Ramos (cell line): ENCODE measurements around the gene DNAH10.
"Not testable (repeated sequence)": the region's sequence is repeated elsewhere in the genome, so short reads cannot be mapped to it uniquely, and the experiment has no call there.

Experiments
- in situ Hi-C: fragments of 300-500 bp; cut with MboI; formaldehyde crosslinking; loops from one replicate; pipeline ENCODE4 v1.14.3; 2022; ENCODE audit warnings: low sequenced_read_pairs; ENCODE audit not compliant: unreplicated experiment

Gene DNAH10

DNA sequence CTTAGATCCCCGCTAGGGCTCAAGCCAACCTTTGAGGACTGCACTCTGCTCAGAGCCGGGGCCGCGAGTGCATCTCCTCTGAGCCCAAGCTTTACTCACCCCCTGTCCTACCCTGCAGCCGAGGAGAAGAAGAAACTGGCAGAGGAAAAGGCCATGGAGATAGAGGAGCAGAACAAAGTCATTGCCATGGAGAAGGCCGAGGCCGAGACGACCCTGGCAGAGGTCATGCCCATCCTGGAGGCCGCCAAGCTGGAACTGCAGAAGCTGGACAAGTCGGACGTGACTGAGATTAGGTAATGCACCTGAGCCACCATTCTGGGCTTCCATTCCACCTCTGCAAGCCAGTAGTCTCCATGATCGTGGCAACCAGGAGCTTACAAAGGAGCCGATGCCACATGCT is 140.7 kb downstream of the DNAH10 start:
- in situ Hi-C loops: no loop called here

DNA sequence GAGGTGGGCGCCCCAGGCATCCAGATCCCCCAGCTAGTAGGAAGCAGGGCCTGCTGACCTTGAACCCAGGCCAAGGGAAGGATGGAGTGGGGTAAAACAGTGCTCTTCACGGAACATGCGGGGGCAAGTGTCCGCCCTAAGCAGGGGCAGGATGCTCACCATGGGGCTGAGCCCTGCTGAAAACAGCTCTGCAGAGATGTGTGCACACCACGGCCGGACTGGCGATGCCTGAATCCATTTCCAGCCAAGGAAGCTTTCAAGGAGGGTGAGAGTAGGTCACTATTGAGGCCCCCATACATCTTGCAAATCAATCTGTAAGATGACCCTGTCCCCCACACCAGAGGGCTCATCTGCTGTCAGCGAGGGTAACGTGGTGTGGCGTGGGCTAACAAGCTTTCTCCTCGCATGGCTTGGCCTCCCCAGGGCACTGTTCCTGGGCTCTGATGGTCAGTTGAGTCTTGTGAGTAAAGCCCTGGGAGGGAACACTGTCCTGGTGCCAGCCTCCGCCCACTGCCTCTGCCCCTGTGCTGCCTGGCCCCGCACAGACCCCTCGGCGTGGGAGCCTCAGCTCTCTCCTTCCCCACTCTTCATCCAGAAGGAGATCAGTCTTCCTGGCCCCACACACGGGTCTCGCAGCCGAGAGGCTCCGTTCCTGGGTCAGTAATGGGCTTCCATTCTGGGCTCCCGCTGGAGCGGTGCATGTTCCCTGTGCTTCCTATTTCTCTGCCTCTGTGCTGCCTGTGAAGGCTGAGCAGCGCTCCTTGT is 141.4 kb downstream of the DNAH10 start:
- in situ Hi-C loops: no loop called here

- in situ Hi-C loops: no loop called here
These were observed 143.3 kb downstream of the DNAH10 start for GRCh38 chr12:123905319-123905925.

DNA sequence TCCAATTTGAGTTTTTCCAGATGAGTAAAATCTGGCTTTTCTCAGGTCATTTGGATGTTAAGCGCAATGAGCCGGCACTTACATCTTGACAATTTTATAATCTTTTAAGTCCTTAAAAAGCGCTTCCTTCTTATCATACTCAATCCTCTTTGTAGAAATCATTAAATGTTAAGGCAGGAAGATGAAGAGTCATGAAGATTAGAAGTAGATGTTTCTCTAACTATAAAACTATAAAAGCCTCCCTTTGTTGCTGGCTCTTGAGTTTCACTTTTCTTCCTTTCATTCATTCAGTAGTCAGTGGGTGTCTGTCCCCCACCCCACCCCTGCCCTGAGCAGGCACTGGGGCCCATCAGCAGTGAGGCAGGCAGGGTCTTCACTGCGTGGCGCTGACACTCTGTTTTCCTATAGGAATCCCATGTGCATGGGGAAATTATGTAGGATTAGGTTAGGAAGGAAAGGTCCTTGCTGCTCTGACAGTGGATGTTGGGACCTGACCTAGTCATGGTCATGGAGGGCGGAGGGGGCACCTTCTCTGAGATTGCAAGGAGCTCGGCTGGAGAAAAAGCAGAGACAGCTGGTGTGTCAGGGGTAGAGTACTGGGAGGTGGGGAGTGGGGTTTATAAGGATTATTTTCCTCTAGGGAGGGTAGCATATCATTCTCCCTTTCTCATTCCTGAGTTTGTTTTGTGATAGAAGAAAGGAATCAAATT is 144.8 kb downstream of the DNAH10 start:
- in situ Hi-C loops: no loop called here

DNA sequence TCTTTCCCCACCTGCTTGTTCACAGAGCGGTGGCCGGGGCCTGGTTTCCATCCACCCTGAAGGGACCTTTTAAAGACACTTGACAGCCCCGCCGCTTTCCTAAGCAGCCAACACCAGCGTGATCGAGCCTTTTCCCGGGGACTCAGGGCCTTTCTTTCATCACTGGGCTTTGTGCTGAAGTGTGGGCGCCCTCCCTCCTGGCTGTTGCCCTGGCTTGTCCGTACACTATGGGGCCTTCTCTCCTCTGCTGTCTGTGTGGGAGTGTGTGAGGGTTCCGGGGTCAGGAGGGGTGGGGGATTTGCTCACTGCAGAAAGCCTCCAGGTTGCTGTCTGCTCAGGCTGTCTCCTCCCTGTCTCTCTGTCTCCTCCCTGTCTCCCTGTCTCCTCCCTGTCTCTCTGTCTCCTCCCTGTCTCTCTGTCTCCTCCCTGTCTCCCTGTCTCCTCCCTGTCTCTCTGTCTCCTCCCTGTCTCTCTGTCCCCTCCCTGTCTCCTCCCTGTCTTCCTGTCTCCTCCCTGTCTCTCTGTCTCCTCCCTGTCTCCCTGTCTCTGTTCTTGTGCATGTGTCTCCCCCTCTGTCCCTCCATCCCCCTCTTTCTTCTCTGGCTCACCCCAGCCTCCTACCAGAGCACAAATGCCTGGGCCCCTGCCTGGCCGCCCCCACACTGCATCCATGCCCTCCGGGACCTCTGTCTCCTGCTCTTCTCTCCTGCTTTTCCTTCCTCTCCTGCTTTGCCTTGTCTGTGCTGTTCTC is 145.8 kb downstream of the DNAH10 start:
- in situ Hi-C loops: no loop called here

DNA sequence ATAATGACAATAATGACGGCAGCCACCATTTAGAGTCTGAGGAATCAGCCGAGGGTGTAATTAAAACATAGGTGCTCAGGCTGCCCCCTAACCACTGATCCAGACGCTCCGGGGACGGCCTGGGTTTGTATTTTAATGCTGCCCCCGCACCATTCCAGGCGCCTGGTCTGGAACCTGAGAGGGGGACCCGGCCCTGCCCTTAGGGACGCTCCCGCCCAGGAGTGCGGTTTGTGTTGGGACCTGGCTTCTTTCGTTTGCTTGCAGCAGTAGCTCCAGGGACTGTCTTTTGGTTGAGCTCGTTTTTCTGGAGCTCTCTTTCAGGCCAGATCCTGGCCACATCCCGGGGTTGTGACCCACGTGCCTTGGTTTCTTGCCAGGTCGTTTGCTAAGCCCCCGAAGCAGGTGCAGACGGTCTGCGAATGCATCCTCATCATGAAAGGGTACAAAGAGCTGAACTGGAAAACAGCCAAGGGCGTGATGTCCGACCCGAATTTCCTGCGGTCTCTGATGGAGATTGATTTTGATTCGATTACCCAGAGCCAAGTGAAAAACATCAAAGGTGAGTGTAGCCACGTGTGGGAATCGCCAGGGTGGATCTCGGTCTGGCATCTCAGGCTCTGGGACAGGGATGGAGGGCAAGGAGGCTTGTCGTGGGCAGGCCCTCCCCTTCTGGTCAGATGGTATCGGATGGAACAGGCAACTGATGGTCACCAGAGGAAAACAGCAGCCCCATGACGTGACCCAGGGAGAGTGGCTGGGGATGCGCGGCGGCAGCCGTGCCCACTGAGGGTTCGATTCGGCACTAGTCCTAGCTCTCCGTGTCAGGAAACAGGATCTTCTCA is 147.0 kb downstream of the DNAH10 start:
- in situ Hi-C loops: no loop called here

- in situ Hi-C loops: no loop called here
These were observed 148.0 kb downstream of the DNAH10 start for GRCh38 chr12:123910057-123910456.

- in situ Hi-C loops: no loop called here
These were observed 148.7 kb downstream of the DNAH10 start for GRCh38 chr12:123910761-123911193.

DNA sequence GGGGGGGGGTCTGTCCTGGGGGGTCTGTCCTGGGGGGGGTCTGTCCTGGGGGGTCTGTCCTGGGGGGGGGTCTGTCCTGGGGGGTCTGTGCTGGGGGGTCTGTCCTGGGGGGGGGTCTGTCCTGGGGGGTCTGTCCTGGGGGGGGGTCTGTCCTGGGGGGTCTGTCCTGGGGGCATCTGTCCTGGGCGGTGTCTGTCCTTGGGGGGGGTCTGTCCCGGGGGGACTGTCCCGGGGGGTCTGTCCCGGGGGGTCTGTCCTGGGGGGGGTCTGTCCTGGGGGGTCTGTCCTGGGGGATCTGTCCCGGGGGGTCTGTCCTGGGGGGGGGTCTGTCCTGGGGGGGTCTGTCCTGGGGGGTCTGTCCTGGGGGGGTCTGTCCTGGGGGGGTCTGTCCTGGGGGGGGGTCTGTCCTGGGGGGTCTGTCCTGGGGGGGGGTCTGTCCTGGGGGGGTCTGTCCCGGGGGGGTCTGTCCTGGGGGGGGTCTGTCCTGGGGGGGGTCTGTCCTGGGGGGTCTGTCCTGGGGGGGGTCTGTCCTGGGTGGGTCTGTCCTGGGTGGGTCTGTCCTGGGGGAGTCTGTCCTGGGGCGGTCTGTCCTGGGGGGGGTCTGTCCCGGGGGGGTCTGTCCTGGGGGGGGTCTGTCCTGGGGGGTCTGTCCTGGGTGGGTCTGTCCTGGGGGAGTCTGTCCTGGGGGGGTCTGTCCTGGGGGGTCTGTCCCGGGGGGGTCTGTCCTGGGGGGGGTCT is 149.7 kb downstream of the DNAH10 start:
- in situ Hi-C loops: not testable (repeated sequence)

DNA sequence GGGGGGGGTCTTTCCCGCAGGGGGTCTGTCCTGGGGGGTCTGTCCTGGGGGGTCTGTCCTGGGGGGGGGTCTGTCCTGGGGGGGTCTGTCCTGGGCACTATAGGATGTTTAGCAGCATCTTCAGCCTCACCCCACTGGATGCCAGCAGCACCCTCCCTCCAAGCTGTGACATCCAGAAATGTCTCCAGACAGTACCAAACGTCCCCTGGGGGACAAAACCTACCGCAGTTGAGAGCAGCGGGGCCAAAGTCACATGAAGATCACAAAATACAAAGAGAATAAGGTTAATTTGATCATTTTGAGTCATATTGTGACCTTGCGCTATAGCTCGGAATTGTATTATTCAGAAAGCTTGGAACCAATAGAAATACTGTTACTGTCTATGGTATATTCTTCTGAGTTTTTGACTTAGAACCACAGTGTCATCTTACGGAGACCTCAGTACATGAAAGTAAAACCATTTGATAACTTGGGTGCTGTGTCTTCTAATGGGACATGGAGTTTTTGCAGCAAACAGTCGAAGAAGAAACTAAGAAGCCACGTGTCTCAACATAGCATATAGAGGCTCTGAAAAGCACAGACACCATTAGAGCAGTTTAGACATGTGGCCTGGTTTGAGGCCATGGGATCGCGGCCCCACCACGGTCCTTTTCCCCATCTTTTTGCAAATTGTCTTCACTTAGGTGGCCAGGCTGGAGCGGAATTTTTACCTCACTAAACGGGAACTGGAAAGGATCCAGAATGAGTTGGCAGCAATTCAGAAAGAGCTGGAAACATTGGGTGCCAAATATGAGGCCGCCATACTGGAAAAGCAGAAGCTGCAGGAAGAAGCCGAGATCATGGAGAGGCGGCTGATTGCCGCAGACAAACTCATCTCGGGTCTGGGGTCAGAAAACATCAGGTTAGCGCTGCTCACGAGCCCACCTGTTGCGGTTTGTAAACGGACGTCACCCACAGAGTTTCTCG is 150.6 kb downstream of the DNAH10 start:
- in situ Hi-C loops: no loop called here

DNA sequence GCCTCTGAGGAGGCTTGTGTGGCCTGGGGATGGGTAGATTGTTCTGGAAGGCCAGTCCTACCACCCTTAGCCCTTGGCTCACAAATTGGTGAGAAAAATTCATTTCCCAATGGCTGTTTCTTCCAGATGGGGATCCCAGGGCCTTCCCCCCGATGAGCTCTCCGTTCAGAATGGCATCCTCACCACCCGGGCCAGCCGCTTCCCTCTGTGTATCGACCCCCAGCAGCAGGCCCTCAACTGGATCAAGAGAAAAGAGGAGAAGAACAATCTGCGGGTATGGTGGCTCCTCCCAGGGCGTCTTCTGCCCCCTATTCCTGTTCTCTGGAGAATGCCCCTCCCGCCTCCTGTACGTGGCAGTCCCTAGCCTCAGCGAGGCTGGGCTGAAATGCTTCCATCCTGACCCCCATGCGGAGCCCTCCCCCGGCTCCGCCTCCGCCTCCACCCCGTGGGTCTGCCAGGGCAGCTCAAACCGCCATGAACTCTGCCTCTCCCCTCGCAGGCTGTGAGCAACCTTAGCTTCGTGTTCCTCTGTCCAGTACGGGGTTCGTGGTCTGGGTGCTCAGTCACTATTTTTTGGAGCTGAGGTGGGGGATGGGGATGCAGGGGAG is 152.7 kb downstream of the DNAH10 start:
- in situ Hi-C loops: no loop called here

GRCh38 chr12:123916729-123917128 is 154.6 kb downstream of the DNAH10 start:
- in situ Hi-C loops: no loop called here

GRCh38 chr12:123917337-123917850 is 155.3 kb downstream of the DNAH10 start:
- in situ Hi-C loops: no loop called here

- in situ Hi-C loops: no loop called here
These were observed 157.9 kb downstream of the DNAH10 start for GRCh38 chr12:123919980-123920360.

DNA sequence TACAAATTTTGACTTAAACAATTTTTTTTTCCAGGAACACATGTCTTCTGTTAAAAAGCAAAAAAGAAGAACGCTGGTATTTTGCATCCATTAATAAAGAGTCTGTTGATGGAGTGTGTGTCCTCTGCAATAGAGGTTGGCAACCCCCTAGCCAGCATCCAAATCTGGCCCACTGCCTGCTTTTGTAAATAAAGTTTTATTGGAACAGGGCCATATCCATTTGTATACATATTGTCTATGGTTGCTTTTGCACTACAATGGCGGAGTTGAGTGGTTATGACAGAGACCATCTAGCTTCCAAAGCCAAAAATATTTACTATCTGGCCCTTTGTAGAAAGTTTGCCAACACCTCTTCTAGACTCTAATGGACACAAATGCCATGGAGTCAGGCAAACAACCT is 160.9 kb downstream of the DNAH10 start:
- in situ Hi-C loops: no loop called here

- in situ Hi-C loops: no loop called here
These were observed 161.8 kb downstream of the DNAH10 start for GRCh38 chr12:123923927-123924326.

DNA sequence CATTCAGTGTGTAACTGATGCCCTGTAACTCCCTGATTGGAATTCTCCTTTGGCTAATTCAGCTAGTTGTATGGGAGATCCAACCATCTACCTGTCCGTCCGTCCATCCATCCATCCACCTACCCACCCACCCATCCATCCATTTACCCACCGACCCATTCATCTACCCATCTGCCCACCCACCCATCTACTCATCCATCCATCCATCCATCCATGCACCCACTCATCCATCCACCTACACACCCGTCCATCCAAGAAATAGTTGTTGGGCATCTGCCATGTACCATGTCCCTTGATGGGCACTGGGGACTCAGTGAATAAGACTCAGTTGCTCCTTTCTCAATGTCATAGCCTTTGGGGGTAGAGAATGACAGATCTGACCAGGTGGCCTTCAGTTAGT is 162.4 kb downstream of the DNAH10 start:
- in situ Hi-C loops: no loop called here
